BJ (cell line): ENCODE data around the gene TPP2. TPM values are rescaled to one million over a fixed set of nuclear protein-coding genes. Genes with fewer than 3 reads are reported as not detected.

Experiments used
- CTCF ChIA-PET: fragments of 350-600 bp; formaldehyde crosslinking; extraction: SDS; loops from one replicate; lab custom pipeline; 2021; ENCODE audit warnings: antibody characterized with exemption, inconsistent platforms; lab: Yijun Ruan, JAX
- POLR2A ChIA-PET: fragments of 300-600 bp; sonication (Branson Sonifier 250); formaldehyde crosslinking; extraction: SDS; loops from one replicate; lab custom pipeline; 2021; ENCODE audit warnings: antibody characterized with exemption; lab: Charles Lee
- DNase-seq: peaks from one replicate; pipeline ENCODE4 v3.0.0-alpha.2; 2011; ENCODE audit warnings: low read depth
- H3K27me3 ChIP-seq: 2 replicates; pipeline ENCODE4 v1.6.0; 2011; ENCODE audit warnings: low read length; ENCODE audit not compliant: control insufficient read depth, insufficient read depth
- H3K36me3 ChIP-seq: 2 replicates; pipeline ENCODE4 v1.5.1; 2011; ENCODE audit warnings: low read length; ENCODE audit not compliant: control insufficient read depth, insufficient read depth
- H3K4me3 ChIP-seq: 2 replicates; pipeline ENCODE4 v1.5.1; 2011; ENCODE audit warnings: low read depth, mild to moderate bottlenecking, control low read depth, low read length
- CTCF ChIP-seq: IDR thresholded peaks from 2 replicates; pipeline ENCODE4 v1.5.1; 2011; ENCODE audit warnings: low read depth, mild to moderate bottlenecking, control low read depth, inconsistent platforms, low read length, moderate library complexity; ENCODE audit not compliant: insufficient read depth
- polyA plus RNA-seq: library from polyadenylated mRNA; depleted of rRNA; stranded (reverse); fragments of >200 nt; gene quantifications from 2 replicates; pipeline ENCODE4 v1.2.3, GENCODE V29; 2011

Gene TPP2
- polyA plus RNA-seq, 1 experiment = 13.9 TPM

DNA sequence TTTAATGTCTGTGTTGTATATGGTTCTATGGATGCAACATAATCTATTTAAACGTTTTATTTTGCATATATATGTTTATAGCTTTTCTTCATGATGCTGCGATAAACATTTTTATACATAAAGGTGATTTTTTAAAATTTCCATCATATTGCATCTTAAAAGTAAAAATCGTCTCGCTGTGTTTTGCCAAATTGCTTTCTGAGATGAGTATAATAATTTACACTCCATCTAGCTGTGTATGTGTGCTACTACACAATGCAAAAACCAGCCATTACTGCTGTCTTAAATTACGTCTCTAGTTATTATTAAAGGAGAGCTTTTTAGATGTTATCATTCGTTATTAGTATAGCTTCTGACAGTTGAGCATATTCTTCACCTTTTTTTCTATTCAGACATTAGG lies 60.8 kb downstream of the TPP2 start:
- CTCF ChIA-PET = interaction anchor here (1.4 kb wide), 1 partner anchor 143 kb away, joined by 3 read pairs; no protein-coding TSS in a partner anchor
- POLR2A ChIA-PET = no interaction called here
- Histone ChIP-seq H3K27me3 (no peaks in the 10 kb centered on the region), H3K4me3 (no peak overlapping the region), H3K36me3 (peaks cover 8% of the 10 kb centered on the region)
- DNase-seq = no peak
- TF ChIP-seq CTCF = 0 out of 2 replicates have a peak, but pooled peaks have one; percentile 28

DNA sequence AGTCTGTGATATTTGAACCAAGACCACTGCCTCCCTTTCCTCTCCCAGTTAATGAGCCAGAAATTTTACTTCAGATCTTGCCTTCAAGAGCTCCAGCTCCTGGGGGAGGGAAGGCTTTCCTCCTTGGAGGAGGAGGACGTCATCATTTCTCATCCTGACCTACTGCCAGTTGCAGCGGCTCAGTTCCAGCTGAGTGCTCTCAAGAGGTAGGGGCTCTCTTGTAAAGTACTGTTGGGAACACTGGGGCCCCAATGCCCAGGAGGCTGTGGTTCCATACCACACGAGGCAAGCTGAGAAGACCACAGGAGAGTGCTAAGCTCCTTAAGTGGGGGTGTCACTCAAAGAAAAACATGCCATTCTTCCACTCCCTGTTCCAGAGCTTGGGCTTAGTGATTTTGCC lies 61.9 kb downstream of the TPP2 start:
- peaks cover 6% of the 10 kb centered on the region for H3K36me3 ChIP-seq
- H3K27me3 ChIP-seq = no peaks in the 10 kb centered on the region
- ChIA-PET CTCF (no interaction called here), POLR2A (no interaction called here)
- no peak for DNase-seq
- H3K4me3 ChIP-seq = no peak overlapping the region
- TF ChIP-seq CTCF = no peak

- H3K36me3 ChIP-seq = peaks cover 6% of the 10 kb centered on the region
- ChIA-PET POLR2A (no interaction called here), CTCF (no interaction called here)
- no peak for DNase-seq
- no peaks in the 10 kb centered on the region for H3K27me3 ChIP-seq
- H3K4me3 ChIP-seq = no peak overlapping the region
- TF ChIP-seq CTCF = no peak
These were observed 62.5 kb downstream of the TPP2 start for GRCh38 chr13:102659168-102659713.

- no peak for DNase-seq
- H3K27me3 ChIP-seq = no peaks in the 10 kb centered on the region
- ChIA-PET CTCF (no interaction called here), POLR2A (no interaction called here)
- no peak for TF ChIP-seq CTCF
- H3K4me3 ChIP-seq = no peak overlapping the region
- H3K36me3 ChIP-seq = peaks cover 4% of the 10 kb centered on the region
These were observed 70.2 kb downstream of the TPP2 start for GRCh38 chr13:102667023-102667422.

DNA sequence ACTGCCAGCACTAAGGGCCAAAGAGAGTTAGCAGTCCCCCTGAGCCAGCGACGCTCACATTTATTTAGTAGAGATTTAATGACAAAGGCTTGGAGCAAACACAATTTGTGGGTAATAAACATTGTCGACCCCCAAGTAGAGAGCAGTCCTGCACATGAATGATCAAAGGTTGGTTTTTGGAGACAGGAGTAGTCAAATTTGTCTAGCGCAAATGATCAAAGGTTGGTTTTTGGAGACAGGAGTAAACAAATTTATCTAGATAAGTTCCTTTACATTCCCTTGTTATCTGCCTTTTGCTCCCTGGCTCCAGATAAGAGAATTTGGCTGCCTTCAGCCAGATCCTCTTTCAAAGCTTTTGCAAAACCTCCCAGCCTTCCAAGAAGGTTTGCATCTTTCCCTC lies 71.1 kb downstream of the TPP2 start:
- CTCF ChIA-PET = no interaction called here

More for the DNA sequence above, 71.1 kb downstream of the TPP2 start:
- DNase-seq = no peak
- Histone ChIP-seq H3K27me3 (no peaks in the 10 kb centered on the region), H3K4me3 (no peak overlapping the region), H3K36me3 (peaks cover 4% of the 10 kb centered on the region)
- POLR2A ChIA-PET = no interaction called here
- no peak for TF ChIP-seq CTCF
